ENCODE results near the gene CCNK.

Gene CCNK

DNA sequence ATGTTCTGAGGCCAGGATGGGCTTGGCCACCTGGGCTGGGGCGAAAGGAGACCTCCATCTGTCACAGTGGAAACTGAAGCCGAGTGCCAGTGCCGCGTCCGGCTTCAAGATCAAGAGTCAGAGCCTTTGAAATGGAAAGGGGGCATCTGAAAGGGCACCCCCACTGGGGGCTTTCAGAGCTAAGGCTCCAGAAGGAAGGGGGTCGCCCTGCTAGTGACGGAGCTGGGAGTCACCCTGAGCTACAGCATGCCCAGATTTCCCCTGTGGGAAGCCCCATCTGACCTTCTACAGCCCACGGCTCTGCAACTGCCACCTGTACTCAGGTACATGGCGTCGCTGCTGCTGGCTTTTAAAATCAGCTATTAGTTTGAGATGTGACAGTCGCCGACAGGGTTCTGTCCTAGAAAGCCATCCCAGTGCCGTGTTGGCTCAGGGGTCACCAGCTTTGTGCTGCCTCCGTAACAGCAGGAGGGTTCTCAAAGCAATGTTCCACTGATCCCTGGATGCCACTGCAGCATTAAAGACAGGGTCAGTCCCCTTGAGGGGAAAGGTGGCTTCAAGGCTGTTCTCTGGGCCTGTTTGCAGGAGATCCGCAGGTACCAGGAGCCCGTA is 31.5 kb downstream of the CCNK start:
- no peak for TF ChIP-seq CTCF (conservative IDR thresholded peaks at IDR 0.05)
- H3K27ac ChIP-seq: no peak overlapping the region

DNA sequence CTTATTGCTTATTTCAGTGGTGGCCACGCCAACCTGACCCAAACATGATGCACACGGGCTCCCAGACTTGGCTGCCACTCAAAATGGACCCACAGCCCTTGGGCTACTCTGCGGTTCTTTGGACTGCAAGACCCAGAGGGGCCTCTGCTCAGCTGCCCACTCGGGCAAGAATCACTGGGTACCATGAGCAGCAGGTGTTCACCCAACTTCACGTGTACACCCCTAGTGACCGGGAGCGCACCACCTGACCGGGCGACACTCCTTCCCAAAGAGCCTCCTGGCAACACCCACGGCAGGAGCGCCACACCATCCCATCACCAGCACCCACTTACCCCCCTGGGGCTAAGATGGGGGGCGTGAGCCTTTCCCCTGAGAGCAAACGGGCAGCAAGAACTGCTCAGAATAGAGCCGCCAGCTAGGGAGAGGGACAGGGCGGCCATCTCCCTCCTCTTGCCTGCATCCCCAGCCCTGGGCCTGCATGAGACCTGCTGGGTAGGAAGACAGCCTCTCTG is 32.0 kb downstream of the CCNK start:
- H3K27ac ChIP-seq: no peak overlapping the region
- no peak for TF ChIP-seq CTCF (conservative IDR thresholded peaks at IDR 0.05)

DNA sequence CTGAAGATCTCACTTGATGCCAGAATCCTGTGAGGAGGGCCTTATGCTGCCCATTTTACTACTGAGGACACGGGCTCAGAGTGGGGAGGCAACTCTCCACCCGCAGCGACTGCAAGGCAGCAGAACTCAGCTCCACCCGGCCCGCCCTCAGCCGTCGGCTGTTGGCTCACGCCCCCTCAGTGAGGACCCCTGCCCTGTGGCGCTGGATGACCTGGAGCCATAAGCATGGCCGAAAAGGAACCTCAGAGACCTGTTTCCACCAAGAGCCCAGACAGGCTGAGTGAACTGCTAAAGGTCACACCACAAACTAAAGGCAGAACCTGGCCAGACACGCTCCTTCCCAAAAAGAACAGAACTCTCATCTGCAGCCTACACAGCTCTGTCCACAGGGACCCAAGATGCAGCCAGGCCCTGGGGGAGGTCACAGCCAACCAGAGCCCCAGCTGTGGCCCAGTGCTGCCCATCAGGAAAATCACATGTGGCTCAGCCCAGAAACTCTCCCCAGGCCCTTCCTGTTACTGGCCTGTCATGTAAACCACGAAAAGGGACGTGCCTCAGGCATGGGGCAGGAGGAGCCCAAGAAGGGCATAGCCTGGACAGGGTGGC is 32.8 kb downstream of the CCNK start:
- TF ChIP-seq CTCF (conservative IDR thresholded peaks at IDR 0.05): no peak
- H3K27ac ChIP-seq: no peak overlapping the region

DNA sequence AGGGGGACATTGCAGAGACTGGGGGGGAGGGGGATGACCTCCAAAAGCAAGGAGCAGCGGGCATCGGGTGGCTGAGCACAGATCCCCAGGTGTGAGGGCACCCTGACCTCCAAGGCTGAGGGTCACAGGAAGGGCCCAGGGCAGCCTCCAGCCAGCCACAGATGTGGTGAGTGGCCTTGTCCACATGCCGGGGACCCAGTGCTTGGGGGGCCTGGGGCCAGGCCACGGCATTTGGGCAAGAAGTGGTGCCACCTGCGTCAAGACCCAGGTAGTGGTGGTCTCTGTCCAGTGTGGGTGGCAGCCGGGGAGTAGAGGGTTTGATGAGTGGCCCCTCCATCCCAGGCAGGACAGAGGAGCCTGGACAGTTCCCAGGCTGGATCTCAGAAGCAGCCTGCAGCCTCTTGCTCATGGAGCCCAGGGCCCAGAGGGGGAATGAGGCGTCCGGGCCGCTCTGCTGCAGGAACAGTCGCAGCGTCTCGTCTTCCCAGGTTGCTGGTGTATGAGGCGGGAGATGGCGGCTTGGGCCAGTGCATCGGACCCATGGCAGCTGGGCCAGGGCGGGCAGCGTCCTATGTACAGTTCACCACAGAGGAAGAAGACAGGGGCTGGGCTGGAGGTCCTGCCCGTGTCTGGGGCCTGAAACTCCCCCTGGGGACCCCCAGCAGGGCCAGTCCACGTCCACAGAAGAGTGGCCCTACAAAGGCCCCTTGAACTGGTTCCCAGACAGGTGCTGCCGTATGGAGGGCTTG is 33.5 kb downstream of the CCNK start:
- no peak overlapping the region for H3K27ac ChIP-seq
- TF ChIP-seq CTCF (conservative IDR thresholded peaks at IDR 0.05): no peak

DNA sequence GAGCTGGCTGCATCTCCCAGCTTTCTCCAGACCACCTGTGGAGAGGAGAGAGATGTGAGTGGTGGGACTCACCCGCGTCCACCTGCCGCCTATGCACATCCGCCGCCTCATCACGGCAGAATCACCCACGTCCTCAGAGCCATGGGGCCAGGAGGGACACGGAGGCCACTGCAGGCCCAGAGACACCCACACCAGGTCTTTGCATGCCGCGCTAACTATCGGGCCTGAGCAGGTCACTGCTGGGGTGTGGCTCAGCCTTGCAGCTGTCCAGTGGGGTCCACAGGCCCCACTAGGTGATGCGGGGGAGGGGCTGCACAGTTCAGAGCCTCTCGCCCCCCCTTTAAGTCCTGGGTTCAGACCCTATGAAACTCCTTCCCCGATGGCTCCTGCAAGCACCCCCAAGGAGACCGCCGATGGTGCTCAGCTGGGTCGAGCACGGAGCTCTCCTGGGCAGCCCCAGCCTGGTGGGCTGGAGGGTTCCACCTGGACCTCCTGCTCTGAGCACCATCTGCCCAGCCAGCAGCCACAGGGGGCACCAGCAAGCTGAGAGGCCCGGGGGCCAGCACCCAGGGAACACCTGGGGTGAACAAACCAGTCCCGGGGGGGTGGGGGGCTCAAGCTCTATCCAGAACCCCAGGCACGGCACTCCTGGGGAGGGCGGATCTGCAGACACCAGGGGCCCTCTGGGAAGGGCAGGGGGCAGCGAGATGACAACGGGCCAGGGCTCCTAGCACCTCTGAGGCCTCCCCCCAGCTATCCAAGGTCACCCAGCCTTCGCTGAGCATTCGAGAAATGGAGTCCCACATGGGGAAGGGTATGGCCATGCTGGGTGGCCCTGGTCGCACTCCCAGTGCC is 34.3 kb downstream of the CCNK start:
- TF ChIP-seq CTCF (conservative IDR thresholded peaks at IDR 0.05): no peak

GRCh38 chr14:99516156-99516870 is 35.1 kb downstream of the CCNK start:
- TF ChIP-seq CTCF (conservative IDR thresholded peaks at IDR 0.05): no peak
- no peak overlapping the region for H3K27ac ChIP-seq

More for the DNA sequence above, 34.3 kb downstream of the CCNK start:
- H3K27ac ChIP-seq: no peak overlapping the region
